IMR-90 (cell line): ENCODE measurements around the gene MADD. TPM values are rescaled to one million over a fixed set of nuclear protein-coding genes. Genes with fewer than 3 reads are reported as not detected.

ENCODE experiments used
- ATAC-seq: fragments of 200-7000 bp; cut with Tn5 transposase; 2 replicates; pipeline ENCODE4 v1.9.1; 2020; ENCODE audit warnings: low read depth, mild to moderate bottlenecking, moderate library complexity
- BruUV-seq: library from RNA; stranded (reverse); fragments of 400-500 nt; replicated peaks from 2 replicates; lab custom pipeline; 2021; lab: Mats Ljungman, UMichigan
- CTCF ChIA-PET: fragments of 300-600 bp; formaldehyde crosslinking; extraction: SDS; loops from one replicate; lab custom pipeline; 2021; ENCODE audit warnings: antibody characterized with exemption; lab: Yijun Ruan, JAX
- POLR2A ChIA-PET: fragments of 300-600 bp; sonication (Branson Sonifier 250); formaldehyde crosslinking; loops from one replicate; lab custom pipeline; 2022; ENCODE audit warnings: antibody characterized with exemption; ENCODE audit not compliant: unreplicated experiment; lab: Charles Lee
- DNase-seq: peaks from one replicate; pipeline ENCODE4 v3.0.0; 2013
- H2AFZ ChIP-seq: replicated peaks from 2 replicates; pipeline ENCODE3; 2013; ENCODE audit warnings: low read length, mild to moderate bottlenecking; ENCODE audit not compliant: poor library complexity
- H2AK5ac ChIP-seq: 2 replicates; pipeline ENCODE4 v1.6.1; 2013; ENCODE audit warnings: low read depth, low read length, inconsistent platforms
- H2AK9ac ChIP-seq: replicated peaks from 2 replicates; pipeline ENCODE3; 2013; ENCODE audit warnings: mild to moderate bottlenecking, low read depth, low read length, moderate library complexity; ENCODE audit not compliant: poor library complexity
- H2BK120ac ChIP-seq: 2 replicates; pipeline ENCODE4 v1.6.1; 2013; ENCODE audit warnings: low read depth, low read length, inconsistent platforms
- H2BK15ac ChIP-seq: 3 replicates; pipeline ENCODE4 v1.6.1; 2013; ENCODE audit warnings: low read depth, low read length, inconsistent platforms
- H2BK20ac ChIP-seq: 2 replicates; pipeline ENCODE4 v1.6.1; 2013; ENCODE audit warnings: low read depth, mild to moderate bottlenecking, inconsistent platforms, low read length, moderate library complexity
- H2BK5ac ChIP-seq: 2 replicates; pipeline ENCODE4 v1.6.1; 2013; ENCODE audit warnings: mild to moderate bottlenecking, low read depth, low read length, inconsistent platforms; ENCODE audit not compliant: poor library complexity, severe bottlenecking
- H3K14ac ChIP-seq: replicated peaks from 2 replicates; pipeline ENCODE4 v1.6.1; 2013; ENCODE audit warnings: low read depth, low read length, inconsistent platforms
- H3K18ac ChIP-seq: 2 replicates; pipeline ENCODE4 v1.6.1; 2013; ENCODE audit warnings: low read depth, low read length, control low read depth
- H3K23ac ChIP-seq: 2 replicates; pipeline ENCODE4 v1.6.1; 2013; ENCODE audit warnings: low read depth, low read length, inconsistent platforms
- H3K27ac ChIP-seq: 2 replicates; pipeline ENCODE4 v1.5.1; 2013; ENCODE audit warnings: mild to moderate bottlenecking, control low read depth, low read length; ENCODE audit not compliant: insufficient read depth
- H3K27me3 ChIP-seq: 2 replicates; pipeline ENCODE4 v1.6.1; 2013; ENCODE audit warnings: low read length; ENCODE audit not compliant: control insufficient read depth, insufficient read depth
- H3K36me3 ChIP-seq: 2 replicates; pipeline ENCODE4 v1.6.1; 2013; ENCODE audit warnings: low read length, mixed read lengths; ENCODE audit not compliant: control insufficient read depth, insufficient read depth
- H3K4ac ChIP-seq: 2 replicates; pipeline ENCODE4 v1.6.1; 2013; ENCODE audit warnings: low read depth, low read length, inconsistent platforms
- H3K4me1 ChIP-seq: 2 replicates; pipeline ENCODE4 v1.6.1; 2013; ENCODE audit warnings: low read length, mixed read lengths; ENCODE audit not compliant: control insufficient read depth, insufficient read depth
- H3K4me2 ChIP-seq: 2 replicates; pipeline ENCODE4 v1.6.1; 2013; ENCODE audit warnings: low read depth, mild to moderate bottlenecking, control low read depth, low read length, moderate library complexity
- H3K4me3 ChIP-seq: 2 replicates; pipeline ENCODE4 v1.5.1; 2013; ENCODE audit warnings: low read depth, mild to moderate bottlenecking, control low read depth, low read length, moderate library complexity; ENCODE audit not compliant: insufficient read depth
- H3K56ac ChIP-seq: 2 replicates; pipeline ENCODE4 v1.6.1; 2013; ENCODE audit warnings: low read length, inconsistent platforms; ENCODE audit not compliant: insufficient read depth; ENCODE audit errors: extremely low read depth
- H3K79me1 ChIP-seq, 2 experiments: 2 replicates each; pipeline ENCODE4 v1.6.1; 2013; ENCODE audit warnings: low read length in 2 of 2, inconsistent platforms in 1 of 2, low read depth in 1 of 2
- H3K9ac ChIP-seq: 2 replicates; pipeline ENCODE4 v1.6.1; 2013; ENCODE audit warnings: low read depth, low read length, control low read depth
- H3K9me1 ChIP-seq: 2 replicates; pipeline ENCODE4 v1.6.1; 2013; ENCODE audit warnings: low read length, inconsistent platforms; ENCODE audit not compliant: insufficient read depth
- H3K9me3 ChIP-seq: 2 replicates; pipeline ENCODE4 v1.6.1; 2013; ENCODE audit warnings: low read length; ENCODE audit not compliant: control insufficient read depth, insufficient read depth
- H4K20me1 ChIP-seq: 2 replicates; pipeline ENCODE4 v1.6.1; 2013; ENCODE audit warnings: low read length, inconsistent platforms; ENCODE audit not compliant: insufficient read depth
- H4K5ac ChIP-seq: 2 replicates; pipeline ENCODE4 v1.6.1; 2013; ENCODE audit warnings: mild to moderate bottlenecking, low read depth, low read length, control low read depth
- H4K8ac ChIP-seq, 2 experiments: 2 replicates each; pipeline ENCODE4 v1.6.1; 2013; ENCODE audit warnings: low read depth in 2 of 2, low read length in 2 of 2, control low read depth in 1 of 2, inconsistent platforms in 1 of 2
- H4K91ac ChIP-seq: 2 replicates; pipeline ENCODE4 v1.6.1; 2013; ENCODE audit warnings: low read depth, low read length, inconsistent platforms; ENCODE audit not compliant: insufficient read depth
- BHLHE40 ChIP-seq: fragments of 150-350 bp; IDR thresholded peaks from 2 replicates; pipeline ENCODE4 v1.6.1; 2016; ENCODE audit warnings: mild to moderate bottlenecking, low read depth, low read length
- CEBPB ChIP-seq: IDR thresholded peaks from 2 replicates; pipeline ENCODE4 v1.6.1; 2012; ENCODE audit warnings: low read depth, low read length, improper control_type of control experiment
- MAFK ChIP-seq: IDR thresholded peaks from 2 replicates; pipeline ENCODE4 v1.6.1; 2012; ENCODE audit warnings: low read depth, low read length, improper control_type of control experiment
- POLR2A ChIP-seq: IDR thresholded peaks from 2 replicates; pipeline ENCODE4 v1.6.1; 2012; ENCODE audit warnings: mild to moderate bottlenecking, low read depth, low read length
- SMC3 ChIP-seq: fragments of 150-350 bp; IDR thresholded peaks from 2 replicates; pipeline ENCODE4 v1.6.1; 2016; ENCODE audit warnings: low read depth, mild to moderate bottlenecking, antibody characterized with exemption, low read length, moderate library complexity
- WGBS, 2 experiments: methylation state at CpG; one replicate each; pipeline versions ENCODE4 v1.1.5 to v1.1.7; 2013; ENCODE audit warnings: missing lambda C conversion rate in 2 of 2; ENCODE audit not compliant: insufficient read length in 1 of 2; ENCODE audit errors: extremely low coverage in 2 of 2; 5-methylcytosine and 5-hydroxymethylcytosine counted together
- dilution Hi-C: fragments of 300-500 bp; cut with HindIII; formaldehyde crosslinking; loops from one replicate; pipeline ENCODE4 v1.14.3; 2018; ENCODE audit warnings: low sequenced_read_pairs; ENCODE audit not compliant: unreplicated experiment
- in situ Hi-C: fragments of 300-500 bp; cut with MboI; formaldehyde crosslinking; loops from 3 replicates; pipeline ENCODE4 v1.14.3; 2019; ENCODE audit warnings: low sequenced_read_pairs, inconsistent platforms, mixed read lengths
- intact Hi-C: fragments of 100-400 bp; cut with micrococcal nuclease; formaldehyde crosslinking; loops from 2 replicates; pipeline ENCODE4 v1.10.0; 2022
- polyA plus RNA-seq, 3 experiments: library from polyadenylated mRNA; depleted of rRNA; stranded (reverse); fragments of >200 nt; gene quantifications; 2 replicates each; pipeline ENCODE4 v1.2.3, GENCODE V29; 2012; ENCODE audit warnings: low replicate concordance in 1 of 3
- total RNA-seq: library from RNA; depleted of rRNA; stranded (reverse); fragments of >200 nt; gene quantifications from 2 replicates; pipeline ENCODE4 v1.2.3, GENCODE V29; 2012

MADD gene
- total and polyA plus RNA-seq, 2 of the 4 experiments (the other 2 are of a cell fraction) = 13.3 to 16.4 TPM

- POLR2A ChIA-PET = no interaction called here
- H3K36me3 ChIP-seq = no peaks in the 10 kb centered on the region
- no peak overlapping the region for H3K4ac ChIP-seq
- no peak for DNase-seq
- peaks cover 20% of the 10 kb centered on the region for H3K9me1 ChIP-seq
- no peak overlapping the region for H2BK120ac ChIP-seq
- H3K9ac ChIP-seq = no peak overlapping the region
- CTCF ChIA-PET = no interaction called here
- intact Hi-C loops (no loop called here), dilution Hi-C loops (no loop called here), in situ Hi-C loops (loop anchor here (25.0 kb wide), 1 partner anchor 471 kb away; no protein-coding TSS in a partner anchor)
- no peak overlapping the region for H2BK15ac ChIP-seq
- H3K27ac ChIP-seq = no peak overlapping the region
- H4K5ac ChIP-seq = no peak overlapping the region
- H3K4me2 ChIP-seq = no peak overlapping the region
- H4K8ac ChIP-seq = no peak overlapping the region
- no TSS peak for BruUV-seq
- WGBS, 2 experiments = 73% methylated on average over 12 of the region's 14 CpGs; no CpG with 5 or more reads in 1 of the 2 experiments
- H3K23ac ChIP-seq = no peak overlapping the region
- H2AK9ac ChIP-seq = no peak overlapping the region
- H3K79me1 ChIP-seq = peaks cover 0 to 2% of the 10 kb centered on the region in 2 experiments; a peak in 1 of 4 replicates
- no peaks in the 10 kb centered on the region; the same call in none of the 2 replicates for H3K27me3 ChIP-seq
- no peak for TF ChIP-seq BHLHE40
- TF ChIP-seq CEBPB = no peak
- no peak for TF ChIP-seq MAFK
- no peak for TF ChIP-seq POLR2A
- no peak for TF ChIP-seq SMC3
- H3K56ac ChIP-seq = no peak overlapping the region
- no peak overlapping the region for H3K14ac ChIP-seq
- no peak overlapping the region for H4K91ac ChIP-seq
- no peak overlapping the region for H3K18ac ChIP-seq
- no peaks in the 10 kb centered on the region for H3K4me1 ChIP-seq
- H2BK5ac ChIP-seq = no peak overlapping the region
- peak overlapping the region; percentile 12; the same call in 1 of the 2 replicates for H2AK5ac ChIP-seq
- H2AFZ ChIP-seq = no peak overlapping the region
- H4K20me1 ChIP-seq = no peaks in the 10 kb centered on the region
- no peak overlapping the region for H3K4me3 ChIP-seq
- no peaks in the 10 kb centered on the region for H3K9me3 ChIP-seq
- ATAC-seq = no peak
- H2BK20ac ChIP-seq = no peak overlapping the region
Observed at GRCh38 chr11:47358731-47359051, 88.8 kb downstream of the MADD start.
